Endothelial cell (in vitro differentiated cells): ENCODE results near the gene SUPT3H. TPM values are rescaled to one million over a fixed set of nuclear protein-coding genes. Genes with fewer than 3 reads are reported as not detected.

Source experiments
- DNase-seq: peaks from one replicate; pipeline ENCODE4 v3.0.0; 2021; ENCODE audit warnings: low spot score
- H3K27ac Mint-ChIP-seq: one replicate; pipeline ENCODE4 v1.8.0; 2021; ENCODE audit warnings: mixed read lengths, inconsistent platforms; ENCODE audit not compliant: unreplicated experiment
- H3K27me3 Mint-ChIP-seq: one replicate; pipeline ENCODE4 v1.8.0; 2021; ENCODE audit warnings: mild to moderate bottlenecking, moderate library complexity, mixed read lengths, inconsistent platforms; ENCODE audit not compliant: unreplicated experiment
- H3K36me3 Mint-ChIP-seq: one replicate; pipeline ENCODE4 v1.8.0; 2021; ENCODE audit warnings: mild to moderate bottlenecking, low read depth, mixed read lengths, inconsistent platforms; ENCODE audit not compliant: unreplicated experiment
- H3K4me1 Mint-ChIP-seq: one replicate; pipeline ENCODE4 v1.8.0; 2021; ENCODE audit warnings: mild to moderate bottlenecking, mixed read lengths, inconsistent platforms; ENCODE audit not compliant: unreplicated experiment
- H3K4me3 Mint-ChIP-seq: one replicate; pipeline ENCODE4 v1.8.0; 2021; ENCODE audit warnings: mild to moderate bottlenecking, mixed read lengths, inconsistent platforms; ENCODE audit not compliant: unreplicated experiment
- H3K9me3 Mint-ChIP-seq: one replicate; pipeline ENCODE4 v1.8.0; 2021; ENCODE audit warnings: mixed read lengths, inconsistent platforms; ENCODE audit not compliant: unreplicated experiment
- CTCF ChIP-seq: fragments of 200-600 bp; sonication (generic); IDR thresholded peaks from one replicate; pipeline ENCODE4 v1.5.0; 2021; ENCODE audit warnings: antibody characterized with exemption; ENCODE audit not compliant: unreplicated experiment
- total RNA-seq: library from RNA; stranded (reverse); fragmentation: NEBNext Ultra II Directional; extraction: Animal tissue kit (Norgen Biotek cat#: 25700); gene quantifications from one replicate; pipeline ENCODE4 v1.2.1, GENCODE V29; 2021; ENCODE audit not compliant: unreplicated experiment

The SUPT3H gene
- total RNA-seq, 1 donor from 2014 or later = 28.5 TPM

GRCh38 chr6:44859901-44860410 lies 517.8 kb downstream of the SUPT3H start:
- no peak overlapping the region for H3K27ac Mint-ChIP-seq
- no peak for TF ChIP-seq CTCF
- H3K27me3 Mint-ChIP-seq = peaks cover 2% of the 10 kb centered on the region
- DNase-seq = no peak
- peaks cover 12% of the 10 kb centered on the region for H3K36me3 Mint-ChIP-seq
- H3K9me3 Mint-ChIP-seq = peaks cover 4% of the 10 kb centered on the region
- H3K4me1 Mint-ChIP-seq = peaks cover 11% of the 10 kb centered on the region
- H3K4me3 Mint-ChIP-seq = no peak overlapping the region

DNA sequence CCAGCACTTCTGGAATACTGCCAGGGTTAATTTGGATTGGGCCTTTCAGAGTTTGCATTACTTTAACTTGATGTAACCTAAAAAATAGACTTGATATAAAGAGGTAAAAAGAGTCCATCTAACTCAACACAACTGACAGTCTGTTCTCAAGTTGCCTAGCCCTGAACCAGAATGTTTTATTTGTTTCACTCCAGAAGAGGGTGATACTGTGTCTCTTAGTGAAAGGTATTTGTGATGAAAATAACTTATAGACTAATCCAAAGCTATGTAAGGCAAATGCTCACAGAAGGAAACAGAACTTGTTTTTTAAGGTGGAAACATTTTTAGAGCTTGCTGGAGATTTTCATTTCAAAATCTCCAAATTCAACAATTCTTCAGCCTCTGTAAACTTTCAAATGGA lies 518.7 kb downstream of the SUPT3H start:
- Mint-ChIP-seq H3K36me3 (peaks cover 8% of the 10 kb centered on the region), H3K4me3 (no peak overlapping the region), H3K27me3 (peaks cover 2% of the 10 kb centered on the region), H3K27ac (no peak overlapping the region), H3K9me3 (peaks cover 4% of the 10 kb centered on the region), H3K4me1 (peaks cover 11% of the 10 kb centered on the region)
- no peak for DNase-seq
- TF ChIP-seq CTCF = no peak

DNA sequence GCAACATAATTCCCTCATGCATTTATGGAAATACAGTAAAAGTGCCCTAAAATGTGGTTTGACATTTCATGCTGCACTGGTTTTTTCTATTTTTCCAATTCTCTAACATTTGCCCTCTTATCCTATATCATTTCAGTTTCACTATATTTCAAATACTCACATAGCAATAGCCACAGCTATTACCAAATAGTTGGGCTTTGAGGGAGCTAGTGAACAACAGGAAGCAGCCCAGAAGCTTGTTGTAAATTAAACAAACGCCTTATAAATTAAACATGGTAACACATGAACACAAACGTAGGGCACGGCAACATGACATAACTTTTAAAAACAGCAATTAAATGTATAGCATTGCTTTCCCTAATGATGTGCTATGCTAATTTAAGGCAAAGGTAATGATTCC lies 521.3 kb downstream of the SUPT3H start:
- DNase-seq = no peak
- Mint-ChIP-seq H3K4me1 (peaks cover 11% of the 10 kb centered on the region), H3K36me3 (no peaks in the 10 kb centered on the region), H3K27ac (no peak overlapping the region), H3K27me3 (no peaks in the 10 kb centered on the region), H3K9me3 (no peaks in the 10 kb centered on the region), H3K4me3 (no peak overlapping the region)
- TF ChIP-seq CTCF = no peak

- Mint-ChIP-seq H3K27ac (no peak overlapping the region), H3K36me3 (no peaks in the 10 kb centered on the region), H3K4me1 (peaks cover 11% of the 10 kb centered on the region), H3K27me3 (no peaks in the 10 kb centered on the region), H3K4me3 (no peak overlapping the region), H3K9me3 (no peaks in the 10 kb centered on the region)
- no peak for DNase-seq
- TF ChIP-seq CTCF = no peak
These were observed 521.9 kb downstream of the SUPT3H start for GRCh38 chr6:44855562-44856411.

DNA sequence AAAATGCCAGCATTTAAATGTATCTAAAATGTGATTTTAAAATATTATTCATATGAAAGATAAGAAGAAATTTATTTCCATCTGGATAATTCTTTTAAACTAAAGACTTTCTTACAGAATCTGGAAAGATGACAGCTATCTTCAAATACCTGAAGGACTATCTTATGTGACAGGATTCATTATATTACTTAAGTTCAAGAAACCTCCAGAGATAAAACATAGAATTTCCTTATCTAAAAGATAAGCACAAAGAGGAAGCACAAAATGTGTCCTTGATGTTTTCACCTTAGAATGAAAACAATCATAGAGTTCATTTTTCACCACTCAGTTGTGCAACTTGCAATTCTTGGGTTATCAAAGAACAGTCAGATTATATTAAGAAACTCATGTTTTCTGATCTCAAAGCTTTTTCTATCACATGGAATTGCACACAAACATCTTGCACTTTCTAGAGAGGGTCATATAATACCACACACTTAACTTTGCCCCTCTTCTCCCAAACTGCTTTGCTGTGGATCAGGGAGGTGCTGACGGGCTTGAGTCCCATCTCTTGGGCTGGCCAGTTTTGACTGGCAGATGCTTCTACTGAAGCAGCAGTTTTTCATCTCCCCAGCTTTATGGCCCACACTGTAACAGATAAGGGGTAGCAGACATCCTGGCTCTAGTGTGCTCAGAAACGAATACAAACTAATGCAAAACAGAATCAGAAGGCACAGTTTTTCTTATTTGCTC lies 522.9 kb downstream of the SUPT3H start:
- Mint-ChIP-seq H3K4me3 (no peak overlapping the region), H3K36me3 (no peaks in the 10 kb centered on the region), H3K9me3 (no peaks in the 10 kb centered on the region), H3K27ac (no peak overlapping the region), H3K27me3 (no peaks in the 10 kb centered on the region), H3K4me1 (peaks cover 11% of the 10 kb centered on the region)
- no peak for DNase-seq
- TF ChIP-seq CTCF = no peak
